Endodermal cell (in vitro differentiated cells): Measurements from ENCODE around the gene JAZF1. TPM values are rescaled to one million over a fixed set of nuclear protein-coding genes. Genes with fewer than 3 reads are reported as not detected.

Source experiments
- DNase-seq: peaks from one replicate; pipeline ENCODE4 v3.0.0-alpha.2; 2017
- H3K27ac ChIP-seq: 2 replicates; pipeline ENCODE4 v1.5.1; 2013; ENCODE audit warnings: mild to moderate bottlenecking, low read depth, low read length, moderate library complexity
- H3K27me3 ChIP-seq: 2 replicates; pipeline ENCODE4 v1.6.1; 2013; ENCODE audit warnings: mild to moderate bottlenecking, low read length, moderate library complexity; ENCODE audit not compliant: insufficient read depth, control insufficient read depth, poor library complexity, severe bottlenecking
- H3K36me3 ChIP-seq: 2 replicates; pipeline ENCODE4 v1.7.0; 2013; ENCODE audit warnings: mild to moderate bottlenecking, low read length, moderate library complexity; ENCODE audit not compliant: control insufficient read depth, insufficient read depth
- H3K4me1 ChIP-seq: one replicate; pipeline ENCODE4 v1.7.0; 2013; ENCODE audit warnings: low read length; ENCODE audit not compliant: control insufficient read depth, insufficient read depth
- H3K4me3 ChIP-seq: 2 replicates; pipeline ENCODE4 v1.5.1; 2013; ENCODE audit warnings: mild to moderate bottlenecking, low read length, moderate library complexity
- H3K9ac ChIP-seq: 2 replicates; pipeline ENCODE4 v1.6.1; 2013; ENCODE audit warnings: mild to moderate bottlenecking, low read length, moderate library complexity; ENCODE audit not compliant: poor library complexity, severe bottlenecking; ENCODE audit errors: extremely low read depth
- H3K9me3 ChIP-seq: 2 replicates; pipeline ENCODE4 v1.6.1; 2013; ENCODE audit warnings: mild to moderate bottlenecking, low read length, moderate library complexity; ENCODE audit not compliant: control insufficient read depth
- H3K27ac Mint-ChIP-seq: 2 replicates; pipeline ENCODE4 v1.8.0; 2020; ENCODE audit warnings: mixed read lengths
- H3K27me3 Mint-ChIP-seq: 2 replicates; pipeline ENCODE4 v1.8.0; 2021; ENCODE audit warnings: mild to moderate bottlenecking, mixed read lengths; ENCODE audit not compliant: insufficient read depth
- H3K36me3 Mint-ChIP-seq: 2 replicates; pipeline ENCODE4 v1.8.0; 2020; ENCODE audit warnings: low read depth, mixed read lengths
- H3K4me1 Mint-ChIP-seq: 2 replicates; pipeline ENCODE4 v1.8.0; 2020; ENCODE audit warnings: mixed read lengths
- H3K4me3 Mint-ChIP-seq: 2 replicates; pipeline ENCODE4 v1.8.0; 2020; ENCODE audit warnings: mild to moderate bottlenecking, moderate library complexity, mixed read lengths
- H3K9me3 Mint-ChIP-seq: 2 replicates; pipeline ENCODE4 v1.8.0; 2020; ENCODE audit warnings: mild to moderate bottlenecking, mixed read lengths
- CTCF ChIP-seq: fragments of 200-600 bp; sonication (generic); conservative IDR thresholded peaks from 2 replicates; pipeline ENCODE4 v1.5.0; 2021; ENCODE audit warnings: antibody characterized with exemption, mild to moderate bottlenecking
- whole genome bisulfite sequencing, 2 experiments: methylation state at CpG; one replicate each; pipeline versions ENCODE4 v1.1.5 to v1.1.7; 2013; ENCODE audit warnings: missing lambda C conversion rate in 2 of 2, mixed read lengths in 1 of 2; ENCODE audit not compliant: insufficient coverage in 1 of 2, insufficient read length in 1 of 2; 5-methylcytosine and 5-hydroxymethylcytosine counted together
- total RNA-seq, 2 donors: library from RNA; stranded (reverse); fragmentation: NEBNext Ultra II Directional in 1 of 2; extraction: Animal tissue kit (Norgen Biotek cat#: 25700) in 1 of 2; gene quantifications; 2 replicates in 1 of 2; 3 replicates in 1 of 2; pipeline ENCODE4 v1.2.1, GENCODE V29; 2021

Gene JAZF1
- total RNA-seq, 2 donors from 2014 or later = 18.3 to 33.6 TPM

GRCh38 chr7:28002638-28003037 is 178.0 kb downstream of the JAZF1 start:
- TF ChIP-seq CTCF = no peak
- Histone ChIP-seq H3K9ac (no peak overlapping the region), H3K4me1 (peaks cover 17% of the 10 kb centered on the region), H3K4me3 (no peak overlapping the region), H3K27me3 (no peaks in the 10 kb centered on the region), H3K9me3 (no peaks in the 10 kb centered on the region), H3K36me3 (no peaks in the 10 kb centered on the region), H3K27ac (no peak overlapping the region)
- no peaks in the 10 kb centered on the region for H3K36me3 Mint-ChIP-seq
- no peak overlapping the region for H3K27ac Mint-ChIP-seq
- H3K27me3 Mint-ChIP-seq = no peaks in the 10 kb centered on the region
- H3K4me1 Mint-ChIP-seq = peaks cover 16% of the 10 kb centered on the region
- no peak for DNase-seq
- H3K4me3 Mint-ChIP-seq = no peak overlapping the region
- H3K9me3 Mint-ChIP-seq = no peaks in the 10 kb centered on the region

GRCh38 chr7:28001896-28002295 is 178.7 kb downstream of the JAZF1 start:
- H3K27ac Mint-ChIP-seq = no peak overlapping the region
- DNase-seq = no peak
- no peaks in the 10 kb centered on the region for H3K9me3 Mint-ChIP-seq

DNA sequence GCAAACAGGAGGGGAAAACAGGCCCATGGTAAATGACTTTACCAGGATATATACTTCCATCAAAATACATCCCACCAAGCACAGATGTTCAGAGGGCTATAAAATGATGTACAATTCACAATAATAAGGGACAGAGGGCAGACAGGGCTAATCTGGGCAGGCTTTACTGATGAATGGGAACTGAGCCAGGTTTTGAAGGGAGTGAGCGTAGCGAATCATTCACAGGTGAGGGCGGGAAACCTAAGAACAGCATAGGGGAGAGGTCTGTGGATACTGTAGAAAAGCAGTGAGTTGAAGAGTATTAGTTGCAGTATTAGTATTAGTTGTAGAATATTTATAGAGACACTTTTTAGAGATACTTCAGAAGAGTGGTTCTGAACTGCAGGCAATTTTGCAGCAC is 180.8 kb downstream of the JAZF1 start:
- Mint-ChIP-seq H3K9me3 (no peaks in the 10 kb centered on the region), H3K27ac (no peak overlapping the region), H3K4me3 (no peak overlapping the region), H3K27me3 (no peaks in the 10 kb centered on the region), H3K36me3 (no peaks in the 10 kb centered on the region), H3K4me1 (peaks cover 10% of the 10 kb centered on the region)
- H3K27ac ChIP-seq = no peak overlapping the region
- H3K4me3 ChIP-seq = no peak overlapping the region
- H3K27me3 ChIP-seq = no peaks in the 10 kb centered on the region
- no peak overlapping the region for H3K9ac ChIP-seq
- no peaks in the 10 kb centered on the region for H3K36me3 ChIP-seq
- no peaks in the 10 kb centered on the region for H3K9me3 ChIP-seq
- 96% methylated on average over 3 of the region's 3 CpGs for WGBS, 2 experiments
- DNase-seq = no peak
- no peaks in the 10 kb centered on the region for H3K4me1 ChIP-seq
- TF ChIP-seq CTCF = no peak

More at GRCh38 chr7:28001896-28002295, 178.7 kb downstream of the JAZF1 start:
- Mint-ChIP-seq H3K27me3 (no peaks in the 10 kb centered on the region), H3K4me3 (no peak overlapping the region), H3K4me1 (peaks cover 15% of the 10 kb centered on the region), H3K36me3 (no peaks in the 10 kb centered on the region)
- no peak for TF ChIP-seq CTCF
- H3K4me3 ChIP-seq = no peak overlapping the region
- peaks cover 17% of the 10 kb centered on the region for H3K4me1 ChIP-seq
- H3K27me3 ChIP-seq = no peaks in the 10 kb centered on the region
- H3K27ac ChIP-seq = no peak overlapping the region
- H3K9ac ChIP-seq = no peak overlapping the region
- H3K36me3 ChIP-seq = no peaks in the 10 kb centered on the region
- no peaks in the 10 kb centered on the region for H3K9me3 ChIP-seq
